ENCODE results near the gene SLC31A2.

- TF ChIP-seq ZNF114 (tag by site-specific recombination; IDR thresholded peaks at IDR 0.05) (no peak), ZBTB26 (tag by site-specific recombination; optimal IDR thresholded peaks at IDR 0.05) (no peak), ZNF677 (tag by site-specific recombination; IDR thresholded peaks at IDR 0.05) (no peak), ZNF548 (tag by site-specific recombination; IDR thresholded peaks at IDR 0.05) (no peak)
- TF ChIP-seq, protein P1, sequence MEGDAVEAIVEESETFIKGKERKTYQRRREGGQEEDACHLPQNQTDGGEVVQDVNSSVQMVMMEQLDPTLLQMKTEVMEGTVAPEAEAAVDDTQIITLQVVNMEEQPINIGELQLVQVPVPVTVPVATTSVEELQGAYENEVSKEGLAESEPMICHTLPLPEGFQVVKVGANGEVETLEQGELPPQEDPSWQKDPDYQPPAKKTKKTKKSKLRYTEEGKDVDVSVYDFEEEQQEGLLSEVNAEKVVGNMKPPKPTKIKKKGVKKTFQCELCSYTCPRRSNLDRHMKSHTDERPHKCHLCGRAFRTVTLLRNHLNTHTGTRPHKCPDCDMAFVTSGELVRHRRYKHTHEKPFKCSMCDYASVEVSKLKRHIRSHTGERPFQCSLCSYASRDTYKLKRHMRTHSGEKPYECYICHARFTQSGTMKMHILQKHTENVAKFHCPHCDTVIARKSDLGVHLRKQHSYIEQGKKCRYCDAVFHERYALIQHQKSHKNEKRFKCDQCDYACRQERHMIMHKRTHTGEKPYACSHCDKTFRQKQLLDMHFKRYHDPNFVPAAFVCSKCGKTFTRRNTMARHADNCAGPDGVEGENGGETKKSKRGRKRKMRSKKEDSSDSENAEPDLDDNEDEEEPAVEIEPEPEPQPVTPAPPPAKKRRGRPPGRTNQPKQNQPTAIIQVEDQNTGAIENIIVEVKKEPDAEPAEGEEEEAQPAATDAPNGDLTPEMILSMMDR (tag by site-specific recombination; IDR thresholded peaks at IDR 0.05): no peak
Measured at GRCh38 chr9:113178087-113178486, 27.3 kb downstream of the SLC31A2 start.

Measured in HEK293 (cell line).